ENCODE data around the gene MPRIP.

MPRIP gene

GRCh38 chr17:17089796-17090641 is 47.8 kb downstream of the MPRIP start:
- no peak for DNase-seq

GRCh38 chr17:17090642-17091103 is 48.4 kb downstream of the MPRIP start:
- no peak for DNase-seq

GRCh38 chr17:17091276-17091675 is 49.0 kb downstream of the MPRIP start:
- no peak for DNase-seq

- DNase-seq = no peak
Observed at GRCh38 chr17:17091856-17092756, 49.8 kb downstream of the MPRIP start.

GRCh38 chr17:17093764-17094163 is 51.5 kb downstream of the MPRIP start:
- DNase-seq = no peak

GRCh38 chr17:17096438-17097178 is 54.4 kb downstream of the MPRIP start:
- no peak for DNase-seq

- DNase-seq = no peak
Observed at GRCh38 chr17:17097763-17098345, 55.6 kb downstream of the MPRIP start.

- no peak for DNase-seq
Observed at GRCh38 chr17:17098551-17099179, 56.4 kb downstream of the MPRIP start.

GRCh38 chr17:17102176-17102575 is 59.9 kb downstream of the MPRIP start:
- no peak for DNase-seq

GRCh38 chr17:17103160-17103559 is 60.9 kb downstream of the MPRIP start:
- no peak for DNase-seq

GRCh38 chr17:17104036-17104435 is 61.8 kb downstream of the MPRIP start:
- no peak for DNase-seq

- DNase-seq = no peak
Observed at GRCh38 chr17:17104494-17104893, 62.2 kb downstream of the MPRIP start.

GRCh38 chr17:17105976-17106375 is 63.7 kb downstream of the MPRIP start:
- DNase-seq = no peak

GRCh38 chr17:17106756-17107155 is 64.5 kb downstream of the MPRIP start:
- no peak for DNase-seq

- no peak for DNase-seq
Observed at GRCh38 chr17:17107281-17107680, 65.0 kb downstream of the MPRIP start.

- DNase-seq = no peak
Observed at GRCh38 chr17:17107891-17108431, 65.7 kb downstream of the MPRIP start.

GRCh38 chr17:17108451-17109049 is 66.3 kb downstream of the MPRIP start:
- no peak for DNase-seq

GRCh38 chr17:17109256-17109655 is 67.0 kb downstream of the MPRIP start:
- DNase-seq = no peak

GRCh38 chr17:17109907-17110306 is 67.7 kb downstream of the MPRIP start:
- DNase-seq = no peak

- DNase-seq = no peak
Observed at GRCh38 chr17:17110520-17110919, 68.3 kb downstream of the MPRIP start.
